HCT116 (cell line): ENCODE measurements around the gene OTULIN. TPM values are rescaled to one million over a fixed set of nuclear protein-coding genes. Genes with fewer than 3 reads are reported as not detected.

ENCODE experiments used
- ATAC-seq: fragments of 200-7000 bp; cut with Tn5 transposase; 2 replicates; pipeline ENCODE4 v1.9.1; 2020; ENCODE audit warnings: mild to moderate bottlenecking, moderate library complexity
- BruUV-seq: library from RNA; stranded (reverse); fragments of 400-500 nt; replicated peaks from 2 replicates; lab custom pipeline; 2021; lab: Mats Ljungman, UMichigan
- CTCF ChIA-PET: fragments of 300-600 bp; sonication (Branson Sonifier 250); formaldehyde crosslinking; loops from one replicate; lab custom pipeline; 2021; ENCODE audit warnings: antibody characterized with exemption; lab: Charles Lee
- POLR2A ChIA-PET: fragments of 300-600, 350-600 bp; sonication (Branson Sonifier 250); formaldehyde crosslinking; loops from one replicate; lab custom pipeline; 2021; ENCODE audit warnings: antibody characterized with exemption; lab: Charles Lee
- RAD21 ChIA-PET, 2 experiments: fragments of 300-600 bp; sonication (Branson Sonifier 250); formaldehyde crosslinking; loops; one replicate each; lab custom pipeline; 2023; ENCODE audit warnings: low total read pairs in 2 of 2; ENCODE audit not compliant: uncharacterized antibody in 2 of 2, unreplicated experiment in 2 of 2, low non-redundant PET in 1 of 2; lab: Charles Lee
- DNase-seq: peaks from one replicate; pipeline ENCODE4 v3.0.0-alpha.2; 2010; ENCODE audit warnings: low read depth, low spot score
- H2AFZ ChIP-seq: fragments of 200-600 bp; shearing (Covaris generic), sonication (generic); 2 replicates; pipeline ENCODE4 v1.6.1; 2017; ENCODE audit warnings: low read depth, mixed run types, mixed read lengths, antibody characterized with exemption, low read length; ENCODE audit not compliant: poor library complexity, severe bottlenecking
- H3K27ac ChIP-seq: 2 replicates; pipeline ENCODE4 v1.5.1; 2012; ENCODE audit warnings: low read depth, low read length
- H3K27me3 ChIP-seq: fragments of 200-600 bp; sonication (generic); 2 replicates; pipeline ENCODE4 v1.6.1; 2016; ENCODE audit warnings: mixed run types, low read length, mixed read lengths; ENCODE audit not compliant: insufficient read depth
- H3K36me3 ChIP-seq, 2 experiments: fragments of 200-500 bp in 1 of 2; fragments of 200-600 bp in 1 of 2; sonication (Bioruptor generic) in 1 of 2; sonication (generic) in 1 of 2; 2 replicates each; pipeline versions ENCODE4 v1.5.1 to v1.6.1; 2014 to 2016; ENCODE audit warnings: low read length in 2 of 2, inconsistent platforms in 1 of 2, mixed read lengths in 1 of 2, mixed run types in 1 of 2; ENCODE audit not compliant: insufficient read depth in 2 of 2, control insufficient read depth in 1 of 2
- H3K4me1 ChIP-seq, 2 experiments: fragments of 200-600 bp in 1 of 2; sonication (generic) in 1 of 2; 2 replicates each; pipeline versions ENCODE4 v1.5.1 to v1.6.1; 2012 to 2017; ENCODE audit warnings: low read length in 2 of 2, inconsistent platforms in 1 of 2, mild to moderate bottlenecking in 1 of 2, mixed read lengths in 1 of 2, mixed run types in 1 of 2, moderate library complexity in 1 of 2; ENCODE audit not compliant: insufficient read depth in 2 of 2, control insufficient read depth in 1 of 2
- H3K4me2 ChIP-seq: fragments of 200-600 bp; sonication (generic); 2 replicates; pipeline ENCODE4 v1.6.1; 2017; ENCODE audit warnings: mixed run types, low read length, mixed read lengths
- H3K4me3 ChIP-seq, 2 experiments: fragments of 200-600 bp in 1 of 2; sonication (generic) in 1 of 2; replicated peaks in 1 of 2; 2 replicates each; pipeline ENCODE4 v1.5.1; 2011 to 2016; ENCODE audit warnings: low read length in 2 of 2, control low read depth in 1 of 2, low read depth in 1 of 2, mild to moderate bottlenecking in 1 of 2, mixed read lengths in 1 of 2, mixed run types in 1 of 2
- H3K79me2 ChIP-seq: fragments of 200-600 bp; sonication (generic); 2 replicates; pipeline ENCODE4 v1.6.1; 2017; ENCODE audit warnings: mild to moderate bottlenecking, mixed run types, low read length, moderate library complexity, mixed read lengths; ENCODE audit not compliant: insufficient read depth
- H3K9ac ChIP-seq: fragments of 200-600 bp; sonication (generic); 2 replicates; pipeline ENCODE4 v1.6.1; 2016; ENCODE audit warnings: low read length, mixed read lengths
- H3K9me2 ChIP-seq: fragments of 200-600 bp; sonication (generic), shearing (Covaris generic); 2 replicates; pipeline ENCODE4 v1.6.1; 2017; ENCODE audit warnings: mixed run types, mild to moderate bottlenecking, moderate library complexity; ENCODE audit not compliant: insufficient read depth
- H3K9me3 ChIP-seq, 2 experiments: fragments of 200-500 bp in 1 of 2; fragments of 200-600 bp in 1 of 2; sonication (Bioruptor generic) in 1 of 2; sonication (generic) in 1 of 2; 2 replicates each; pipeline ENCODE4 v1.6.1; 2014 to 2017; ENCODE audit warnings: low read length in 2 of 2, mixed read lengths in 2 of 2, inconsistent platforms in 1 of 2, low read depth in 1 of 2, mild to moderate bottlenecking in 1 of 2, mixed run types in 1 of 2, moderate library complexity in 1 of 2; ENCODE audit not compliant: control insufficient read depth in 1 of 2, insufficient read depth in 1 of 2
- H4K20me1 ChIP-seq: fragments of 200-600 bp; sonication (generic), shearing (Covaris generic); 2 replicates; pipeline ENCODE4 v1.6.1; 2017; ENCODE audit warnings: mixed run types, mild to moderate bottlenecking, moderate library complexity; ENCODE audit not compliant: insufficient read depth
- CBX3 ChIP-seq: IDR thresholded peaks from 2 replicates; pipeline ENCODE4 v1.6.1; 2012; ENCODE audit warnings: low read depth
- JUND ChIP-seq: IDR thresholded peaks from 2 replicates; pipeline ENCODE4 v1.6.1; 2012
- POLR2AphosphoS5 ChIP-seq: IDR thresholded peaks from 2 replicates; pipeline ENCODE4 v1.6.1; 2011; ENCODE audit warnings: mild to moderate bottlenecking, low read depth, low read length, moderate library complexity
- RAD21 ChIP-seq: IDR thresholded peaks from 2 replicates; pipeline ENCODE4 v1.6.1; 2012; ENCODE audit warnings: low read depth, mild to moderate bottlenecking
- TCF7L2 ChIP-seq: IDR thresholded peaks from 2 replicates; pipeline ENCODE4 v1.7.0; 2011; ENCODE audit warnings: borderline replicate concordance, inconsistent platforms; ENCODE audit not compliant: insufficient read depth, insufficient read length; ENCODE audit errors: extremely low read depth
- ZBTB33 ChIP-seq: IDR thresholded peaks from 2 replicates; pipeline ENCODE4 v1.6.1; 2011; ENCODE audit warnings: mild to moderate bottlenecking, low read length, moderate library complexity; ENCODE audit not compliant: insufficient replicate concordance; ENCODE audit errors: extremely low read depth
- intact Hi-C: fragments of 100-400 bp; cut with micrococcal nuclease; formaldehyde crosslinking; loops from 2 replicates; pipeline ENCODE4 v1.10.0; 2022
- total RNA-seq: library from RNA; stranded (reverse); gene quantifications from one replicate; pipeline ENCODE4 v1.2.1, GENCODE V29; 2021; ENCODE audit not compliant: unreplicated experiment

OTULIN gene
- total RNA-seq, 1 experiment from 2014 or later: 25.7 TPM

GRCh38 chr5:14669415-14669814 lies 4.9 kb downstream of the OTULIN start:
- ChIA-PET CTCF (no interaction called here), RAD21 (no interaction called here), POLR2A (no interaction called here)
- Histone ChIP-seq H3K4me1 (peaks cover 8 to 14% of the 10 kb centered on the region in 2 experiments; a peak in 3 of 4 replicates), H3K79me2 (peaks cover 96% of the 10 kb centered on the region), H3K9ac (no peak overlapping the region), H4K20me1 (no peaks in the 10 kb centered on the region), H3K9me2 (no peaks in the 10 kb centered on the region), H3K27ac (no peak overlapping the region), H3K4me3 (no peak overlapping the region), H3K36me3 (no peaks in the 10 kb centered on the region; a peak in 1 of 4 replicates), H2AFZ (no peak overlapping the region), H3K27me3 (no peaks in the 10 kb centered on the region), H3K4me2 (no peak overlapping the region), H3K9me3 (no peaks in the 10 kb centered on the region)
- no peak for ATAC-seq
- no peak for DNase-seq
- BruUV-seq: no TSS peak
- TF ChIP-seq JUND (no peak), POLR2AphosphoS5 (no peak), ZBTB33 (no peak)
- intact Hi-C loops: no loop called here

- RAD21 ChIA-PET: no interaction called here
- POLR2A ChIA-PET: no interaction called here
Measured at GRCh38 chr5:14669975-14670374, 5.5 kb downstream of the OTULIN start.

More at GRCh38 chr5:14669975-14670374, 5.5 kb downstream of the OTULIN start:
- ATAC-seq: no peak
- Histone ChIP-seq H2AFZ (no peak overlapping the region), H3K4me2 (no peak overlapping the region), H3K9me3 (no peaks in the 10 kb centered on the region), H3K27ac (no peak overlapping the region), H3K4me1 (peaks cover 8 to 14% of the 10 kb centered on the region in 2 experiments; a peak in 3 of 4 replicates), H3K79me2 (peaks cover 99% of the 10 kb centered on the region), H3K27me3 (no peaks in the 10 kb centered on the region), H3K4me3 (no peak overlapping the region), H4K20me1 (no peaks in the 10 kb centered on the region), H3K36me3 (no peaks in the 10 kb centered on the region; a peak in 1 of 4 replicates), H3K9me2 (no peaks in the 10 kb centered on the region), H3K9ac (no peak overlapping the region)
- no TSS peak for BruUV-seq
- TF ChIP-seq TCF7L2 (no peak), CBX3 (no peak), RAD21 (no peak)
- CTCF ChIA-PET: no interaction called here
- intact Hi-C loops: no loop called here
- DNase-seq: no peak
